Middle frontal gyrus (tissue), 1 donor: ENCODE data around the gene ZNHIT2.
"Not testable (repeated sequence)": the region's sequence is repeated elsewhere in the genome, so short reads cannot be mapped to it uniquely, and the experiment has no call there.

ENCODE experiments used
- DNase-seq: peaks from one replicate; pipeline ENCODE4 v3.0.0-alpha.2; 2015; ENCODE audit warnings: low spot score; ENCODE audit errors: extremely low spot score

ZNHIT2 gene

DNA sequence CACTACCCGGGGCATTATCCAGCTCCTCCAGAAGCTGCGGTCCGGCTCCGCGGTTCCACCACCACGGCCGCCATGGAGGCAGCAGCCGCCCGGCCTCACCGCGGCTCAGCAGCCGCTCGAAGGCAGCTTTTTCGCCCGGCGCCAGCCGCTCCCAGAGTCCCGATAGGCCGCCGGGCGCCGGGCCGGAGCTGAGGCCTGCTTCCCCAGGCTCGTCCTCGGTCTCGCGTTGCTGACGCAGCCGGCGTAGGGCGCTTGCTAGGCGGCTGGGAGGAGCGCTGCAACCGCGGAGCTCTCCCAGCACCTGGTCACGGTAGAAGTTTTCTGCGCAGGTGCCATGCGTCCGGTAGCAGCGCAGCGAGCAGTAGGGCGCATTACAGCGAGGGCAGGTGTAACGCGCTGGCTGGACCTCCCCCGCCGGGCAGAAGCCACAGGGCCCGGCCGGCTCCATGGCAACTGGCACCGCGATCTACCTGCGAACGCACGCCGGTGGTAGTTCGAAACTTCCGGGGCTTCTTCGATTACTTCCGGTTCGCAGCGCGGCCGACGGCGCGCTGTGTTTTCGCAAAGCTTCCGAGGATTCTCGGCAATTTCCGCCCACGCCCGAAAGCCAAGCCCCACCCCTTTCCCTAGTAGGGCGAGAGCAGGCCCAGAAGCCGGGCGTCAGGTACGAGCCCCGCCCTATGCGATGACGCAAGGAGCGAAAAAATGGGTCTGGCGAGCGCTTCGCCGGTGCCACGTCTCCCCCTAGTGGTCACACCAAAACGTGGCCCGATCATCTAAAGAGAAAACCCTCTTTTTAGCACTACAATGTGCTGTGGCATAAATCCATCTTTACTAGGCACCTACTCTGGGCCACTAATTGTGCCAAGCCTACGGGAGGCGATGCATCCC, at the start of gene ZNHIT2:
TSS of gene ZNHIT2 (minus strand) at position 496 of the 891 bp plus-strand sequence. CDS start at position 448, 48 bp downstream.
- peak; percentile 98 for DNase-seq

- no peak for DNase-seq
These were observed 49.4 kb upstream of the ZNHIT2 start for GRCh38 chr11:65166893-65167292.

DNA sequence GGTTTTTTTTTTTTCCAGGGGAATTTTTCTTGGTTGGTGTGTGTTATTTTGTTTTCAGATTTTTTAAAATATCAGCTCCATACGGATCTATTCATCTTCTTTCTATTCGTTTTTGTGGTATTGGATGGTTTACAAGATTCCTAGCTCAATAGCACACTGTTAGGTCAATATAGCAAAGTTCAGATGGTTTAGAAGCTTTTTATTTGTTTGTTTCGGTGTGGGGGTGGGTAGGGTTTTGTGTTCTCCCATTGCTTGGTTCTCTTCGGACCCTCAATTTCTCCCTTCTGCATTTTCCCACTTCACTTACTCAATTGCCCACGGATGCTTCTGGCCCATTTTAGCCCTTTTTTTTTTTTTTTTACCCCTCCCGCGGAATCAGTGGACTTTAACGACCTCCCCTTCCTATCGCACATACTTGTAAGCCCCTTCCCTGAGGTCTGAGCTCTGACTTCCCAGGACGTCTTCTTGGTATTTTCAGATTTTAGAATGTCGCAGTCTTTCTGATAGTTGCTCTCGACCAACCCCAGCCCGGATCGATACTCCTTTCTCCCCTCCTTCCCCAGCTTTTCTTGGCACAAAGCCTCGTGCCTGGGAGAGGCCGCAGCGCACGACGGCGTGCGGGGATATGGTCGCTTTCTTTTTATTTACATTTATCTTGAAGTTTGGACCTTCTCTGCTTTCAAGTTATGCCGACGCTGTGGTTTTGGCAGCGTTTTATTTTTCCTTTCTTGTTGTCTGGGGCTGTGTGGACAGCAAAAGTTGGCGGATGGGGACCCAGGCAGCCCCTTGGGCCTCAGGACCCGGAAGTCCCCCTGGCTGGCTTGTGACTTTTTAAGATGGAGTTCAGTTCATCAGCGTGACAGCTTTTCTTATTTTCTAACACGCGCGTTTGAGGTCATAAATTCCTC, 48.2 kb upstream of the ZNHIT2 start:
- no peak for DNase-seq

GRCh38 chr11:65163684-65164083, 46.2 kb upstream of the ZNHIT2 start:
- no peak for DNase-seq

GRCh38 chr11:65160643-65161042, 43.1 kb upstream of the ZNHIT2 start:
- DNase-seq: no peak

DNA sequence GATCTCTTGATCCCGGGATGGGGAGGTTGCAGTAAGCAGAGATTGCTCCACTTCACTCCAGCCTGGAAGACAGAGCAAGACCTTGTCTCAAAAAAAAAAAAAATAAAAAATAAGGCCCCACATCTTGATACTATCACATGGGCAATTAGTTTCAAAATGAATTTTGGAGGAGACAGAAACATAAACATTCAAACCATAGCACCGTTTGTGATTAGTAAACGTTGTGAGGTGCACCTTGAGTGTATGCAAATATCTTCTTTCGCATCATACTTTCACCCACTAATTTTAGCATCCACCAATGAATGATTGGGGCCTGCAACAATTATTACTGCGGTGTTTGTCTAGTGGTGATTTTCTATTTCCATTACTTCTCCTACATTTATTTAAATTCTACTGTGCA, 41.5 kb upstream of the ZNHIT2 start:
- DNase-seq: no peak

- no peak for DNase-seq
These were observed 39.8 kb upstream of the ZNHIT2 start for GRCh38 chr11:65157336-65157735.

- DNase-seq: no peak
These were observed 39.4 kb upstream of the ZNHIT2 start for GRCh38 chr11:65156926-65157325.

GRCh38 chr11:65156256-65156655, 38.8 kb upstream of the ZNHIT2 start:
- no peak for DNase-seq

- no peak for DNase-seq
These were observed 34.6 kb upstream of the ZNHIT2 start for GRCh38 chr11:65152122-65152521.

- DNase-seq: no peak
These were observed 33.9 kb upstream of the ZNHIT2 start for GRCh38 chr11:65151331-65151899.

- DNase-seq: no peak
These were observed 33.2 kb upstream of the ZNHIT2 start for GRCh38 chr11:65150509-65151299.

DNA sequence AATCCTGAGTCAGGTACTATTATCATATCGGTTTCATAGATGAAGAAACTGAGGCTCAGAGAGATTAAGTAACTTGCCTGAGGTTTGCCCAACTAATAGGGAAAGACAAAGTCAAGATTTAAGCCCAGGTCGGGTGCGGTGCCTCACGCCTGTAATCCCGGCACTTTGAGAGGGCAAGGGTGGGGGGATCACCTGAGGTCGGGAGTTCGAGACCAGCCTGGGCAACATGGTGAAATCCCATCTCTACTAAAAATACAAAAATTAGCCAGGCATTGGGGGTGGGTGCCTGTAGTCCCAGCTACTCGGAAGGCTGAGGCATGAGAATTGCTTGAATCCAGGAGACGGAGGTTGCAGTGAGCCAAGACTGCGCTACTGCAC, 32.6 kb upstream of the ZNHIT2 start:
- DNase-seq: not testable (repeated sequence)

DNA sequence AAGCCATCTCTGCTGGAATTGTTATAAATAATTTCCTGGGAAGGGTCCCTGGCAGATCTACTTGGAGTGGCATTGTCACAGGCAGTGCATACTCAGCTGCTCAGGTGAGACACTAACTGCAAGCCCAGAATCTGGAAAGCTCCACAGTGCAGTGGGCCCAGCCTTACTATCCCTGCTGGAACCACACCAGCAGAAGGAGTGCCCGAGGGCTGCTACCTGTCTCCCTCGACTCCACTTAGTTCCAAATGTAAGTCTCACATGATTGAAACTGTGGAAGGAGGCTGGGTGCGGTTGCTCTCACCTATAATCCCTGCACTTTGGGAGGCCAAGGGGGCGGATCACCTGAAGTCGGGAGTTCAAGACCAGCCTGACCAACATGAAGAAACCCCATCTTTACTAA, 31.2 kb upstream of the ZNHIT2 start:
- DNase-seq: no peak

DNA sequence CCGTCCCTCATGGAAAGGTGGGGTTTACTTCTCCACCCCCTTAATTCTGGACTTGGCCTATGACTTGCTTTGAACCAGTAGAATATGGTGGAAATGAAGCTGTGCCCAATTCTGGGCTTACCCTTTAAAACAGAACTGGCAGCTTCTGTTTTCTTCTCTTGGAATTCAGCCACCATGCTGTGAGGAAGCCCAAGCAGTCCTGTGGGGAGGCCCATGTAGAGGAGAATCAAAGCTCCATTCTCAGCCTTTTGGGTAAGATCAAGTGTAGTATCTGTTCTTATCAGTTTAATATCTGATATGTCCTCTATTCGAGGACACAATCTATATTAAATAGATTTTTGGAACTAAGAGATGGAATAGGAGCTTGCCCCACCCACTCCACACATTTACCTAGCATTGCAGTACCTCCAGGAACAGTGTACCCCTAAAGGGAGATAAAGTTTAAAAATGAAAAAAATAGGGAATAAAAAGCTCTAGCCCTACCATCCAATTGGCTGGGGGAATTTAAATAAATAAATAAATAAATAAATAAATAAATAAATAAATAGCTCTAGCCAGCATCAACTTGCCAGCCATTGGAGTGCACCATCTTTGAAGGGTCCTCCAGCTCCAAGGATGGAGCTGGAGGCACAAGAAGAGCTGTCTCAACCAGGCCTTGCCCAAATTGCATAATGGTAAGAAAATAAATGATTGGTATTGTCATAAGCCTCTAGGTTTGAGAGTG, 30.0 kb upstream of the ZNHIT2 start:
- no peak for DNase-seq

DNA sequence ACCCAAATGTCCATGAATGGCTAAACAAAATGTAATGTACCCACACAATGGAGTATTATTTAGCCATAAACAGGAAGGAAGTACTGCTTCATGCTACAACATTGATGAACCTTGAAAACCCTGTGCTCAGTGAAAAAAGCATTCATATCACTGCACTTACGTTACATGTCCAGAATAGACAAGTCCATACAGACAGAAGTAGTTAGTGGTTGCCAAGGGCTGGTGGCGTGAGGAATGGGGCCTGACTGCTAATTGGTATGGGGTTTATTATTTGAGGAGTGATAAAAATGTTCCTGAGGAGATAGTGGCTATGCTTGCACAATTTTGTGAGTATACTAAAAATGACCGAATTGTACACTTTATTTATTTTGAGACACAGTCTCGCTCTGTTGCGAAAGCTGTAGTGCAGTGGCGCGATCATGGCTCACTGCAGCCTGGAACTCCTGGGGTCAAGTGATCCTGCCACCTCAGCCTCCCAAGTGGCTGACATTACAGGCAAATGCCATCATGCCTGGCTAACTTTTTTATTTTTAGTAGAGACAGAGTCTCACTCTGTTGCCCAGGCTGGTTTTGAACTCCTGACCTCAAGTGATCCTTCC, 24.5 kb upstream of the ZNHIT2 start:
- DNase-seq: no peak

GRCh38 chr11:65136515-65137096, 19.1 kb upstream of the ZNHIT2 start:
- no peak for DNase-seq

- no peak for DNase-seq
These were observed 18.2 kb upstream of the ZNHIT2 start for GRCh38 chr11:65135633-65136145.

DNA sequence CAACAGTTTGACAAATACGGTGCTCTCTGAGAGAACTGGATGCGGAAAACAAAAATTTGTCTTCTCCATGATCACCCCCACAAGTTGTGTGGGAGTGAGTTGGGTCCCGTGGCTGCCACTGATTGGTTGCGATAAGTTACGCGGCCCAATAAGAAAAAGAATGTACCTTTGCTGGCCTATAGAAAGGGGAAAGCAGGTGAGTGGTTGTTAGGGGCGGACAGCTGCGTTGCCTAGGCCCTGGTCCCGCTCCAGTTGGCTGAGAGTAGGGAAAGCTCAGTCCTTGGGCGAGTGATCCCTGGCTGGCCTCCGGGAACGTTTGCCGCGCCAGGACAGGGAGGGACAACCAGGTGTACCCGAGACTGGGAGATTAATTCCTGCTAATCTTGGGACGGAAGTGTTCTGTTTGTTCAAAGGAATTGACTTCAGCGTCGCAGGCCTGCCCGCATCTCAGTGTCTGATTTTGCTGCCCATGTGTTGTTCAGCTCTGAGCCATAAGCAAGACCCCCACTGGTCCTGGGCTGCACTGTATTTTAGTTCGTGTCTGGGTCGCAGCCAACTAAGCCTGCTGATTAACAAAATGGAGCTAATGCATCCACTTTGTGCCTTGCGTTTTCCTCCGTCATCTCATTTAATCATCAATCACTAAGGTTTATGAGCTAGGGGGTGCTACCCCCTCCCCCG, 17.6 kb upstream of the ZNHIT2 start:
- peak; percentile 75 for DNase-seq
